HEK293 (cell line): ENCODE data around the gene KCNQ2.

Experiments
- CTCF ChIP-seq: fragments of 450-650 bp; formaldehyde crosslinking; IDR thresholded peaks from 2 replicates; pipeline ENCODE4 v1.5.1; 2016; ENCODE audit warnings: missing biosample characterization, missing genetic modification characterization
- ELK4 ChIP-seq: IDR thresholded peaks from 2 replicates; pipeline ENCODE4 v1.6.1; 2011; ENCODE audit warnings: mild to moderate bottlenecking, low read depth, low read length, borderline replicate concordance
- KLF10 ChIP-seq: fragments of 450-650 bp; IDR thresholded peaks from 2 replicates; pipeline ENCODE4 v1.5.1; 2018; ENCODE audit warnings: missing biosample characterization, mild to moderate bottlenecking, missing genetic modification characterization
- KLF7 ChIP-seq: fragments of 450-650 bp; formaldehyde crosslinking; IDR thresholded peaks from 2 replicates; pipeline ENCODE4 v1.5.1; 2016; ENCODE audit warnings: missing biosample characterization, missing genetic modification characterization, borderline replicate concordance
- YY1 ChIP-seq: fragments of 450-650 bp; formaldehyde crosslinking; IDR thresholded peaks from 2 replicates; pipeline ENCODE4 v1.5.1; 2018; ENCODE audit warnings: missing biosample characterization, missing genetic modification characterization
- ZBTB7A ChIP-seq: fragments of 450-650 bp; formaldehyde crosslinking; IDR thresholded peaks from 2 replicates; pipeline ENCODE4 v1.5.1; 2016; ENCODE audit warnings: low read depth, missing biosample characterization, missing genetic modification characterization
- ZNF138 ChIP-seq: fragments of 450-650 bp; formaldehyde crosslinking; IDR thresholded peaks from 2 replicates; pipeline ENCODE4 v1.5.1; 2016; ENCODE audit warnings: missing biosample characterization, missing genetic modification characterization, borderline replicate concordance
- ZNF24 ChIP-seq: fragments of 450-650 bp; formaldehyde crosslinking; IDR thresholded peaks from 2 replicates; pipeline ENCODE4 v1.5.1; 2016; ENCODE audit warnings: missing biosample characterization, missing genetic modification characterization
- ZNF274 ChIP-seq, 2 experiments: fragments of 200-500 bp in 1 of 2; fragments of 450-650 bp in 1 of 2; sonication (Bioruptor generic) in 1 of 2; formaldehyde crosslinking in 1 of 2; IDR thresholded peaks; 2 replicates each; pipeline versions ENCODE4 v1.5.1 to v1.6.1; 2014 to 2016; ENCODE audit warnings: borderline replicate concordance in 1 of 2, inconsistent platforms in 1 of 2, low read length in 1 of 2, missing biosample characterization in 1 of 2, missing genetic modification characterization in 1 of 2
- ZNF549 ChIP-seq: fragments of 450-650 bp; IDR thresholded peaks from 2 replicates; pipeline ENCODE4 v1.5.1; 2018; ENCODE audit warnings: missing biosample characterization, missing genetic modification characterization, mild to moderate bottlenecking, inconsistent platforms, moderate library complexity

- TF ChIP-seq ELK4 = no peak
- no peak for TF ChIP-seq CTCF
- no peak for TF ChIP-seq ZNF138 (tag by site-specific recombination)
- TF ChIP-seq ZNF549 (tag by site-specific recombination) = no peak
- TF ChIP-seq KLF10 (tag by site-specific recombination) = peak; percentile 57
- no peak for TF ChIP-seq YY1
- no peak for TF ChIP-seq ZNF24 (tag by site-specific recombination)
- no peak for TF ChIP-seq ZNF274 (IDR thresholded peaks at IDR 0.05; ENCODE audit: low read length)
- TF ChIP-seq ZNF274 (tag by site-specific recombination; IDR thresholded peaks at IDR 0.05; ENCODE audit: borderline replicate concordance) = no peak
- no peak for TF ChIP-seq ZBTB7A (tag by site-specific recombination)
- TF ChIP-seq KLF7 (tag by site-specific recombination) = no peak
Observed at GRCh38 chr20:63463400-63464288, 8.8 kb downstream of the KCNQ2 start.
